NCI-H1436 (cell line): ENCODE results near the gene ITGB7.

ENCODE experiments used
- DNase-seq: peaks from one replicate; lab custom pipeline; 2025; lab: John Stamatoyannopoulos, UW

The ITGB7 gene, protein sequence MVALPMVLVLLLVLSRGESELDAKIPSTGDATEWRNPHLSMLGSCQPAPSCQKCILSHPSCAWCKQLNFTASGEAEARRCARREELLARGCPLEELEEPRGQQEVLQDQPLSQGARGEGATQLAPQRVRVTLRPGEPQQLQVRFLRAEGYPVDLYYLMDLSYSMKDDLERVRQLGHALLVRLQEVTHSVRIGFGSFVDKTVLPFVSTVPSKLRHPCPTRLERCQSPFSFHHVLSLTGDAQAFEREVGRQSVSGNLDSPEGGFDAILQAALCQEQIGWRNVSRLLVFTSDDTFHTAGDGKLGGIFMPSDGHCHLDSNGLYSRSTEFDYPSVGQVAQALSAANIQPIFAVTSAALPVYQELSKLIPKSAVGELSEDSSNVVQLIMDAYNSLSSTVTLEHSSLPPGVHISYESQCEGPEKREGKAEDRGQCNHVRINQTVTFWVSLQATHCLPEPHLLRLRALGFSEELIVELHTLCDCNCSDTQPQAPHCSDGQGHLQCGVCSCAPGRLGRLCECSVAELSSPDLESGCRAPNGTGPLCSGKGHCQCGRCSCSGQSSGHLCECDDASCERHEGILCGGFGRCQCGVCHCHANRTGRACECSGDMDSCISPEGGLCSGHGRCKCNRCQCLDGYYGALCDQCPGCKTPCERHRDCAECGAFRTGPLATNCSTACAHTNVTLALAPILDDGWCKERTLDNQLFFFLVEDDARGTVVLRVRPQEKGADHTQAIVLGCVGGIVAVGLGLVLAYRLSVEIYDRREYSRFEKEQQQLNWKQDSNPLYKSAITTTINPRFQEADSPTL

DNA sequence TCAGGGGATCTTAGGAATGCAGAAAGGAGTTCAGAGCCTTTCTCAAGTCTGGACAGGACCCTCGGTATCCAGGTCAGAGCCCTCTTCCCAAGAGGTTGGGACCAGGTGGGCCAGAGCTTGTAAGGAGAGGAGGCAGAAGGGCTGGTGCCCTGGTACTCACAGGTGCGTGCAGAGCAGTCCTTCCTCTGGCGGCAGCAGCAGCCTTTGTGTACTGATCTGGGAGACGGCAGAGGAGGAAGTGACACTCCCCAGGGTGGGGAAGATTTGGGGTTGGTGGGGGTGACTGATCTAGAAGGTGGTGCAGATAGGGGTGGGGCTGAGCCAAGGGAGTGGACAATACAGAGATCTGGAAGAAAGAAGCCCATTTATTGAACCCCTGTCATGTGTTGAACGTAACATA, at the start of gene ITGB7:
Gene ITGB7, minus strand, starts transcription at position 210 of the 400 bp plus-strand sequence. CDS start 6,808 bp downstream, outside the sequence.
- no peak for DNase-seq

DNA sequence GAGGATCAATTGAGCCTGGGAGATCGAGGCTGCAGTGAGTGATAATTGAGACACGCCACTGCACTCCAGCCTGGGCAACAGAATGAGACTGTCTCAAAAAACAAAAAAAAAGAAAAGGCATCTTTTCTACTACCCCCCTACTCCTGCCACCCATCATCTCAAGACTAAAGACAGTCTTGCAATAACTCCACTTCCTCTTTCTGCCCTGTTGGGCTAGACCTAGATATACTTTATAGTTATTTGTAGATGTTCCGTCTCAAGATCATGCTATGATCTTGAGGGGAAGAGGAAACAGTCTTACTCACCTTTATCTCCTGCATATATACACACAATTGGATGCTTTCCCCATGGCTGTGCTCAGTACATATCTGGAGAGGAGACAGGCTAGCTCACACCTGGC, 48.9 kb upstream of the ITGB7 start:
- DNase-seq, result no peak

DNA sequence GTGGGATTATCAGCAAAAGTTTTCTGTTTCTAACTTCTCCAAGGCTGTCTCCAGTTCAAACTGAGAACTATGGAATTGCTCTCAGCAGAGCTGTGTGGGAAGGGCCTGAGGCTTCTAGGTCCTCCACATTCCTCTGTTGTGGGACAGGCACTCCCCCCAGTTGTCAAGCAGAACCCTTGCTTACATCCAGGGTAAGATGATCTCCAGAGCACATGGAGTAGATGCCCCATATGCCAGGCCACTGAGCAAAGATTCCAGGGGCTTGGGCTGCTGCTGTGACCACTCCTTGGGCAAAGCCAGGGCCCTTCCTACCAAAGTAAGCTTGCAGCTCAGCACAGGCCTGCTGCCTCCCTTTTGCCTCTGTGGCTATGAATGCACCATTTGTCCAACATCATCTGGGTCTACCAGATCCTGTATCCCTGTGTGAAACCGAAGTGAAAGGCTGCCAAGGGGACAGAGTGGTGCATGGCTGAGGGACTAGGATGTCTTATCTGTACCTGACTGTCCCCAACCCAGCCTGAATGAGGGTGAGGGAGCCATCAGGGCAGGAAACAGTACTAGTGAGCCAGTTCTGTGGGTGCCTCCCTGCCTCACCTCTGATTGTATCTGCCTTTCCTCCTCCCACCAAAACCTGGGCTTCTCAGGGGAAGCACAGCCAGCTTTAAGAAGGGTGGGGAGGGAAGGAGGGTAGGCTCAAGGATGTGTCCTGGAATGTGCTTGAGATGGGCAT, 47.9 kb upstream of the ITGB7 start:
- no peak for DNase-seq

DNA sequence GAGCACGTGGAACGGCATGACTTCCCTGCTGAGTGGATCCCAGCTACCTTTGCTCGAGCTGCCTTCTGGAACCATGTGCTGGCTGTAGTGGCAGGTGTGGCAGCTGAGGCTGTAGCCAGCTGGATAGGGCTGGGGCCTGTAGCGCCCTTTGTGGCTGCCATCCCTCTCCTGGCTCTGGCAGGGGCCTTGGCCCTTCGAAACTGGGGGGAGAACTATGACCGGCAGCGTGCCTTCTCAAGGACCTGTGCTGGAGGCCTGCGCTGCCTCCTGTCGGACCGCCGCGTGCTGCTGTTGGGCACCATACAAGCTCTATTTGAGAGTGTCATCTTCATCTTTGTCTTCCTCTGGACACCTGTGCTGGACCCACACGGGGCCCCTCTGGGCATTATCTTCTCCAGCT, 46.2 kb upstream of the ITGB7 start:
- DNase-seq, result no peak

DNA sequence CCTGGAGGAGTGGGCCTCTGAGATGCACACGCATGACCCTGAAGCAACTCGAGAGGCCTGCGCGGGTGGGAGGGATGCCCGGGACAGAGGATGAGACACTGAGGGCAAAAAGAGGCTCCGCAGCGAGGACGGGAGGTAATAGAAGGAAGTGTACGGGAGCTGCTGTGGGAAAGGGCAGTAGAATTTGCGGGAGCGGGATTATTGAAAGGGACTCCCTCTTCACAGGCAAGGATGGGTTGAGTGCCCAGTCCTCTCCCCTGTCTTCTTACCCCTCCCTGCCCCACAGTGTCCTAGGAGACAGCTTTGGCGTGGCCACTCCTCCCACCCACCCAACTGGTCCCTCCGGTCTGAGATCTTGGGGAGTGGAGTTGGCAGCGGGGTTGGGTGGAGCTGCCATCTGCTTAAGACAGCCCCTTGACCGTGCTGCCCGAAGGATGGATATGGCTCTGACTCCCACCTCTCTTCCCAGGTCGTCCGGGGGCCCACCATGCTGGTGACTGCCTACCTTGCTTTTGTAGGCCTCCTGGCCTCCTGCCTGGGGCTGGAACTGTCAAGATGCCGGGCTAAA, 45.4 kb upstream of the ITGB7 start:
- no peak for DNase-seq

DNA sequence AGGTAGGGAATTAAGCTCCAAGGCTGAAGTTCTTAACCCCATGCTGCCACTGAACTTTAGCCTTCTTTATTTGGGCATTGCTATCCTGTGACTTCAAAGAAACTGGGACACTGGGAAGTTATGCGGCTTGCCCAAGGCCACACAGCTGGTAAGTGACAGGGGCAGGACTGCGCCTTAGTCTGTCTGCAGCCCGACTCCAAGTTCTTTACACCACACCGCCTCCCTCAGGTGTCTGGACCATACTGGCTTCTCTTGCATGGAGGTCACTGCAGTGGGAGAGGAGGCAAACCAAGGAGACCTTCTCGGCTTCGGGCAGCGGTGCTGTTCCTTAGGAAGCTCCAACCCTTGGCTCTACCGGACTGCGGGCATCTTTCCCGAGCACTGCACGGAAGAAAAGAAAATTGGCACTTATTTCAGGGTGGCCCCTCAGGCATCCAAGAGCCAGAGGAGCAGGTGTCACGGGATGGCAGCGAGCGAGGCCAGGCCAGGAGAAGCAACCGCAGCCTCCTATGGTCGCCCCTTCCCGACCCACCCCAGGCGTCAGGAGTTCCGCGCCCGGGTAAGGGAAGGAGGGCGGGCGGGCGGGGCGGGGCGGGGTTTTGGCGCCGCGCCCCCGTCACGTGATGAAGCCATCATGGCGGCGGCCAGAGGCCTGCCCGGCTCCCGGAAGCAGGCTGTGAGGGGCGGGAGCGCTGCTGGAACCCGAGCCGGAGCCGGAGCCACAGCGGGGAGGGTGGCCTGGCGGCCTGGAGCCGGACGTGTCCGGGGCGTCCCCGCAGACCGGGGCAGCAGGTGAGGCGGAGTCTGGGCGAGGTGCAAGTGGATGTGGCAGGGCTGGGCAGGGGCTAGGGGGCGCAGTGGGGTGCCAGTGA, 44.7 kb upstream of the ITGB7 start:
- peak; percentile 64 for DNase-seq

DNA sequence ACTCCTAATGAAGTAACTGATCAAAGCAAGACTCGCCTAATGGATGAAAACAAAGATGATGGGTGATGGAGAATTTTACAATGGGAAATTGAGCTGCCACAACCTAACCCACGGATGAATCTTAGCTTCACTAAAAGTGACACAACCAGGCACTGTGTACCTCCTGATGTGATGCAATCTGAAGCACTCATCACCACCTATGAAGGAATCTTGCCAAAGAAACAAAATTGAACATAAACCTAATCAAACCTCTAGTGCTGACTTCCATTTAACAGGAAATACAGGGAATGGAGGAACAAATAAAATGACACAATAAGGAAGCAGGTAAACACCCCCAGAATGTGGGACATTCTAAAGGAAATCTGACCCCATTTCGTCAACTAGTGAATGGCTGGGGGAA, 38.2 kb upstream of the ITGB7 start:
- DNase-seq, result no peak

DNA sequence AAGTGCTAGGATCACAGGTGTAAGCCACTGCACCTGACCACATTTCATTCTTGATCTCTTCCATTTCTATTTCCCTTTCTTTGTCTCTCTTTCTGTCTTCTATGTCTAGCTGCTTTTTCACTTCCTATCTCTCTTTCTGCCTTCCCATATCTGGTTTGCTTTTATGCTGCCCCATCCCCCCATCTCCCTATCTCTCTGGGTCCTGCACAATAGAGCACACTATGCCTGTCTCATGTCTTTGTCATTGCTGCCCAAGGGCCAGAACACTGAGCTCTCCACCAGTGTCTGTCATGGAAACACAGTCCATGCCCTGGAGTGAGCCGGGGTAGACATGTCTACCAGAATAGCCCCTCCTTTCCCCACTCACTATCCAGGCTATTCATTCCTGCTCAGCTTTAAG, 37.3 kb upstream of the ITGB7 start:
- DNase-seq, result no peak

DNA sequence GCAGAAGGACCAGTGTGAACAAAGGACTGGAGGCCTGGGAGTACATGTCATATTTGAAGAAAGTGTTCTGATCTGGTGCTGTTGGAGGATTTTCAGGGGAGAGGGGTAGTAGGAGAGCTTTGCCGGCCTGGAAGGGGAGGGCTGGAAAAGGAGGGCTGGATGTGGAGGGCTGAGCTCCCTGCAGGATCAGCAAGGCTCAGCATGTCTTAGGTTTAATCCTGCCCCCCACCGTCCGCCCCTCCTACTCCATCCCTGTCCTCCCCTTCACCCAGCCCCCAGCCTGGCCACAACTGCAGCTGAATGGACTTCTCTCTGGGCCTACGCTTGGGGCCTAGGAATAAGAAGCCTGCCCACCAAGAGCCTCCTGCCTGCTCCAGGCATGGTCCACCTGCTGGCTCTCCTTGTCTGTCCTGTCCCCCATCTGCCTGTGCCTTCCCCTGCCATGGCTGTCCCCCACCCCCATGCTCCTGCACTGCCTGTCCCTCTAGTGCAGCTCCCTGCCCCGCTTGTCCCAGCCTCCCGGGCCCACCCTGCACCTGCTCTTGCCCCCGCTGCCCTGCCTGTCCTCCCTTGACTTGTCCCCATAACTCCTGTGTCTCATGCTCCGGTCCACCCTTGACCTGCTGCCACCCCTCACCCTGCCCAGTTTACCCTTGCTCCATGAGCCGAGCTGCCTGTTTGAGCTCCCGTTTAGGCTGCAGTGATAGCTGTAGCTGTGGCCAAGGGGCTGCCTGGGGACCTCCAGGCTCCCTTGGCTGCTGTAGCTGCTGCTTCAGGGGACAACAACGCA, 34.8 kb upstream of the ITGB7 start:
- DNase-seq, result no peak

DNA sequence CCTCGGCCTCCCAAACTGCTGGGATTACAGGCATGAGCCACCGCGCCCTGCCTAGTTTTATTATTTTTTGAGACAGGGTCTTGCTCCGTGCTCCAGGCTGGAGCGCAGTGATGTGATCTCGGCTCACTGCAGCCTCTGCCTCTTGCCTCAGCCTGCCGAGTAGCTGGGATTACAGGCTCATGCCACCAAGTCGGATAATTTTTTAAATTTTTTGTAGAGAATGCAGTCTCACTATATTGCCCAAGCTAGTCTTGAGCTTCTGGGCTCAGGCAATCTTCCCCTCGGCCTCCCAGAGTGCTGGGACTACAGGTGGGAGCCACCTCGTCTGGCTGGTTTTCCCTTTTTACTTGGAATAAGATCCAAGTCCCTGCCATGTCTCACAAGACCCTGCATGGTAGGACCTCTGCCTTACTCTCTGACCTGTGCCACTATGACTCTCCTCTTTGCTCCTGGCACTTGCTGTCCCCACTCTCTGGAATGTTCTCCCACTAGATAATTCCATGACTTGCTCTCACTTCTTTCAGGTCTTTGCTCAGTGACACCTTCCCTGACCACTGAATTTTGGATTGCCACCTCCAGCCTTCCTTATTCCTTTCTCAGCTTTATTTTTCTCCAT, 32.7 kb upstream of the ITGB7 start:
- DNase-seq, result no peak

DNA sequence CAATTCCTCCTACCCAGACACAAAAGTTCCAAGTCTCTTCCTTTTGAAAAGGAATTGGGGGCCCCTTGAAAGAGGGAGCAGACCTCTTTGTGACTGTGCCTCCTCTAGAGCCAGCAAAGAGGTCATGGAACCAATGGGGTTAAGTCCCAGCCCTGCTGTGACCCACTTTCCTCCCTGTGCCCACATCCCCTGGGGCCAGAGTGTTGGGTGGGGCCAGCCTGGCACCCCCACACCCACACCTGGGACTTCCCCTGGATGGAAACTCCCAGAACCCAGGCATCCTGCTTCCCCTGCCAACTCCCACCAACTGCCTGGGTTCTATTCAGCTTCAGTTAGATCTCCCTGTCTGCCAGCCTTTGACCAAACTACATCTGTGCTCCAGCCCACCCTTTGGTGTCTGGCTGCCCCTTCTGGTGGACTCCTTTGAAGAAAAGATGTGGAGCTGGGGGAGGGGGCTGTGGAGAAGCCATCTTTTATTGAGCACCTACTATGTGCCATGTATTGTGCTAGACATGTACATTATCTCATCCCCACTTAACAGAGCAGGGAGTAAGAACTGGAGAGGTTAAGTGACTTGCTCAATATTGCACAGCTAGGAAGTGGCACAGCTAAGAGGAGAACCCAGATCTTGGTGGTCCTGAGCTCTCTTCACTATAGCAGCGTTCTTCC, 29.5 kb upstream of the ITGB7 start:
- no peak for DNase-seq

DNA sequence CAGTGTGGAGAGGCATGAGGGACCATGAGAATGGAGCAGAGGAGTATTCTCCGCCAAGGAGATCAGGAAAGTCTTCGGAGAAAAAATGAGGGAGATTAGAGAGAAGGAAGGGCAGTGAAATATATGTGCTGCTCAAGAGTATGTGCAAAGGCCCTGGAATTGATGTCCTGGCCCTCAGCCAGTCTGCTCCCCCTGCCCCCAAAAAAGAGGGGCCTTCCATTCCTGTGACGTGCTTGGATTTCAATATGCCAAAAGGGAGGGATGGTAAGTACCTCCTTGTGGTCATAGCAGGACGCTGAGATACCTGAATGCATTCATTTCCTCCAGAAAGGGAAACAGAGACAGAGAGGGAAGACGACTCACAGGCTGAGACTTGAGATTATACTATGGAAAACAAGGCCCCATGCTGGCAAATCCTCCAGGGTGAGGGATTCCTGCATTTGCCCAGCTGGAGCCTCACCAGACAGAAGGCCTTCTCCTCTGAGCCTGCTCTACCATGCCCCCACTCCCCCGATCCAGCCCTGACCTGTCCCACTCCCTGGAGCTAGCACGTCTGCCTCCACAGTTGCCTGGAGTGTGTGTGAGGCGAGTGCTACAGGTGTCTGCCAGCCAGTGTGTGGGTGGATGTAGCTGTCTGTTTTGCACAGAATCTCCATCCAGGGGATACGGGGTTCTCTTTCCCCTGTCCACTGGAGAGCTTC, 28.8 kb upstream of the ITGB7 start:
- no peak for DNase-seq

DNA sequence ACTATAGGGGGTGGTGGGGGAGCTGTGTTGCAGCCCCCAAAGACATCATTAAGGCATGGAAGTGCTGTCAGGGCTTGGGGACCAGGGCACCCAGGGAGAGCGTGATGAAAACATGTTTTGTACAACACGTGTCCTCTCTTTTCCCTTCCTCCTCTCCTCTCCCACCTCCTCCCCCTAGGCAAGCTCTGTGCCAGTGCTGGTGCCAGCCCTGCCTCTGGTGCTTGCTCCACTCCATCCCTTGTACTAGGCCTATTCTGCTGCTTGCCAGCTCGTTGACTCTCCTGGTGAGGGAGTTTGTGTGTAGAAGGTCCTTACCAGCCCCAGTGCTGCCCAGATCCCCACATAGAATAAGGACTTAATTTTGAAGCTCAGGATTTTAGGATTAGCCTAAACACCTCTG, 28.1 kb upstream of the ITGB7 start:
- DNase-seq, result no peak

DNA sequence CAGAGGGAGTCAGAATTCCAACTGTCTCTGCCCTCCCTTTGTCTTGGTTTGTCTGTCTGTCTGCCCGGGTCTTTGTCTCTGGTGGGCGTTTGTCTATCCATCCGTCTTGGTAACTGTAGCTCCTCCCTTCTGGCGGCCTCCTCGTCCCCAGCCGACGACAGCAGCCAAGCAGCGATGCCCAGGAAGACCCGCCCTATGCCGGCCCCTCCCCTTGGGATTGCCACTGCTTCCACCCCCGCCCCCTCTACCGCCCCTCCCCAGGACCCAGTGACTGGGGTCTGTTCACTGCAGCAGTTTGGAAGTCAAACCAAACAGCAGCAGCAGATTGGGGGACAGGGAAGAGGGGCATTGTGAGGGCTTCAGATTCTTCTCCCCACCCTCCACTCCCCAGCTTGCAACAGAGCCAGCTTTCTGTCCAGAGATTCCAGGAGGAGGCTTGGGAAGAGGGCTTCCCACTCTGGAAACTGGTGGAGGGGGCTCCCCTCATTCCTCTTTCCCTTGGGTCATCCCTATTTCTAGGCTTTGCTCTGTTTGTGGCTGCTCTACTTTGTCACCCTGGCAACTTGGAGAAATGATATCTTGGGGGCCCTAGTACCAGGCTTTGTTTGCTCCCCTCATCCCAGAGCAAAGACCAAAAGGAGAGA, 27.3 kb upstream of the ITGB7 start:
- DNase-seq, result peak; percentile 25

DNA sequence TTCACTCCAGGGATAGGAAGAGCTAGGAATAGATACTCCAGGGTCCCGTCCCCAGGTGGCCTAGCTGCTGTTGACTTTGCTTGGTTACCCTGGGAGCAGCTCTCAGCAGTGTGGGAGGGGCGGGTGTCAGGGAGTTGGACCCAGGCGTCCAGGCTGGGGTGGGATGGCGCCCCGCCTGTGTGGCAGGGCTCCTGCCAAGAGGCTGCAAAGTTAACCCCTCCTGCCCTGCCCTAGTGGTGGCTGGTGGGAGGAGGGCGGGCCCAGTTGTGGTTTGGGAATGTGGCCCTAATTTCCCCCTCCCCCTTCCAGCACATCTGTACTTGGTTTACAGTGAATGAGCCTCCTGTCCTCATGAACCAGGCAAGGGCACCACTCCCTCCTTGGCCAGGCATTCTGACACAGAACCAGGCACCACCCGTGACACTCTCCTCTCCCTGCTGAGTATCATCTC, 26.6 kb upstream of the ITGB7 start:
- DNase-seq, result no peak

DNA sequence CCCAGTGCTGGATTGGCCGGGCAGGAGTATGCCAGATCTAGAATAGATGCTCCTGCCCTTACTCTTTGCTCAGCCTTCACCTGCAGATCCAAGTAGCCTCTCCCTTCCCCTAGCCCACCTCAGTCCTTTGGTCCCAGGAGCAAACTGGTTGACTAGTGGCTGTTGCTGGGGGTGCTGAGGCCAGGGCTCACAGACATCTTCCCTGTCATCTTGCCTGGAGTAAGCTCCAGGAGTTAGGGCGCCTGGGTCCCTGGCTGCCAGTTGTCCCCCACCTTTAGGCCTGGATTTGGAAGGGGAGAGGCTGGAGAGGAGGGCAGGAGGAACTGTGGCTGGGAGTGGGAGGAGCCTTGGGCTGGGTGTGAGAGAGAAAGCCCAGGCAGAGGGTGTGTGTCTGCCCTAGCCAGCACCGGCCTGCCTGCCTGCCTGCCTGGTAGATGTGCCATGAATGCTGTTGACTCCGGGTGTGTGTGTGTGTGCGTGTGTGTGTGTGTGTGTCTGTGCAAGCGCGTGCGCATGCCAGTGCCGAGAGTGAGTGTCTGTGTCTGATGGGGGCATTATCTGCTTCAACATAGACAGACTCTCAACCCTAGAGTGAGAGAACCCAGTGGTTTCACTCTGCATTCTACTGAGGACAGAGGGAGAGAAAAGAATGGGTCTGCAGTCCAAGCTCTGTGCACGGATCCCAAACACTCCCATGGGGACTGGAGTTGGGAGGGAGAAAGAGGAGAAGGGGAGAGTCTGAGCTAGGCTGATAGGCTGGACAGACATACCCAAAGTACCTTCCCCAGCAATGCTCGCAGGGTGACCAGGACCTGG, 25.8 kb upstream of the ITGB7 start:
- no peak for DNase-seq

DNA sequence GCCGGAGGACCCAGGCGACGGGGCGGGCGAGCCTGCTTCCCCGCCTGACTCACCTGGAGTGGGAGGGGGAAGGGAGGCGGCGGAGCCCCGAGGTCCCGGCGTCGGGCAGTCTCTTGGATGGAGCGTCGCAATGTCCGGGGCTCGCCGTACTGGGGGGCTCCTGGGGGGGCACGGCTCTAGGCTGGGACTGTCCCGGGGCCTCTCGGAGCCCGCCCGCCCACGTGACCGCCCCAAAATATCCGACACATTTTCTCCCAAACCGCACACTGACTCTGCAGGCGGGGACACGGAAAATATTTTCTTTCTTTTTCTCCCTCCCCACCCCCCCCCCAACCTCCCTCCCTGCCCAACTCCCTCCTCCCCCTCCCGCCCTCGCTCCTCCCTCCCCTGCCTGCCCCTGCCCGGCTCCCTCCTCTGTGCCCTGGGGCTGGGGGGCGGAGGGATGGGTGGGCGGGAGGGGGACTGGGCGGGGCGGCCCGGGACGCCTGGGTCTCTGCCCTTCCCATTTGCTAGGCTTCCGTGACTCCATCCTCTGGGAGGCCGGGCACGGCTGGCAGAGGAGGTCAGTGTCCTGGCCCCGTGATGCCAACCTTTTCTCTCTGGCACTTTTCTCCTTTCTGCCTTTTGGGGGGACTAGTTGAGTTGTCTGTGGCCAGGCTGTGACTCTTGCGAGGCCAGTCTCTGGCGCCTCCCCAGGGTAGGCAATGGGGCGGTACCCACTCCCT, 25.0 kb upstream of the ITGB7 start, which contains the start of gene RARG:
Gene RARG, minus strand, starts transcription at position 289 of the 725 bp plus-strand sequence. CDS start 4,664 bp downstream, outside the sequence.
- DNase-seq, result no peak
